HFF-Myc (cell line): ENCODE data around the gene MTCH2.

Experiments
- DNase-seq: peaks from one replicate; pipeline ENCODE4 v3.0.0-alpha.2; 2011; ENCODE audit warnings: low read depth; ENCODE audit errors: extremely low read depth
- H3K4me3 ChIP-seq: replicated peaks from 2 replicates; pipeline ENCODE4 v1.5.1; 2011; ENCODE audit warnings: low read depth, mild to moderate bottlenecking, control low read depth, low read length
- CTCF ChIP-seq: IDR thresholded peaks from 2 replicates; pipeline ENCODE4 v1.5.1; 2012; ENCODE audit warnings: mild to moderate bottlenecking, low read depth, low read length, control low read depth; ENCODE audit errors: missing control alignments

Gene MTCH2

GRCh38 chr11:47572715-47573255 is 69.6 kb downstream of the MTCH2 start:
- TF ChIP-seq CTCF = no peak
- DNase-seq = no peak
- H3K4me3 ChIP-seq = no peak overlapping the region

GRCh38 chr11:47571895-47572294 is 70.5 kb downstream of the MTCH2 start:
- no peak overlapping the region for H3K4me3 ChIP-seq
- no peak for DNase-seq
- no peak for TF ChIP-seq CTCF

GRCh38 chr11:47571357-47571729 is 71.0 kb downstream of the MTCH2 start:
- DNase-seq = no peak
- no peak overlapping the region for H3K4me3 ChIP-seq
- TF ChIP-seq CTCF = no peak

- no peak for DNase-seq
- TF ChIP-seq CTCF = no peak
Observed at GRCh38 chr11:47570651-47571356, 71.6 kb downstream of the MTCH2 start.

GRCh38 chr11:47569646-47570045 is 72.7 kb downstream of the MTCH2 start:
- H3K4me3 ChIP-seq = no peak overlapping the region
- no peak for TF ChIP-seq CTCF
- no peak for DNase-seq

More at GRCh38 chr11:47570651-47571356, 71.6 kb downstream of the MTCH2 start:
- no peak overlapping the region for H3K4me3 ChIP-seq
